ENCODE results near the gene LMO4.

The LMO4 gene

DNA sequence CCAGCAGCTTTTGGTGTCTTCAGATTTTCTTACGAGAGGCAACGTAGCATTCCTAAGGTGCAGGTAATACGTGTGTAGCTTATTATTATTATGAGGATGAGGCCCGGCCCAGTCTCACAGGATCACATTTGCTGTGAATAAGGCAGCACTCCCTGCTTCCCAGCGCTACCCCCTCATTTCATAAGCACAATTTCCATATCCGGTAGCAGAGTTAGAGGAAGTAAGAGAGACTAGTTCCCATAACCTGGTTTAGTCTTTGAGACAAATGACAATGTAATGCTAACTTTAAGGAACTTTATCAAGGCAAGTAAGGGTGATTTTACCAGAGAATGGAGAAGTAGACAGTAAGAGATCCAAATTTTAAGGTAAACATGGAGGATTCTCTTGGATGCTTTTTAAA, 14.6 kb upstream of the LMO4 start:
- H3K9ac ChIP-seq (ENCODE audit: low read length) = no peak overlapping the region
- H3K27me3 ChIP-seq (ENCODE audit: insufficient read depth, low read length) = no peaks in the 10 kb centered on the region
- H3K79me2 ChIP-seq (ENCODE audit: insufficient read depth, low read length) = no peaks in the 10 kb centered on the region
- no peak overlapping the region for H3K4me2 ChIP-seq (ENCODE audit: low read length)
- no peaks in the 10 kb centered on the region for H3K4me1 ChIP-seq (ENCODE audit: insufficient read depth, low read length, severe bottlenecking)
- H3K4me3 ChIP-seq (ENCODE audit: low read depth, low read length, poor library complexity, severe bottlenecking) = no peak overlapping the region
- no peak overlapping the region for H3K27ac ChIP-seq (ENCODE audit: low read depth, low read length, poor library complexity, severe bottlenecking)
- no peak for TF ChIP-seq EZH2 (IDR thresholded peaks at IDR 0.05; ENCODE audit: borderline replicate concordance, low read length)
- TF ChIP-seq, protein P1, sequence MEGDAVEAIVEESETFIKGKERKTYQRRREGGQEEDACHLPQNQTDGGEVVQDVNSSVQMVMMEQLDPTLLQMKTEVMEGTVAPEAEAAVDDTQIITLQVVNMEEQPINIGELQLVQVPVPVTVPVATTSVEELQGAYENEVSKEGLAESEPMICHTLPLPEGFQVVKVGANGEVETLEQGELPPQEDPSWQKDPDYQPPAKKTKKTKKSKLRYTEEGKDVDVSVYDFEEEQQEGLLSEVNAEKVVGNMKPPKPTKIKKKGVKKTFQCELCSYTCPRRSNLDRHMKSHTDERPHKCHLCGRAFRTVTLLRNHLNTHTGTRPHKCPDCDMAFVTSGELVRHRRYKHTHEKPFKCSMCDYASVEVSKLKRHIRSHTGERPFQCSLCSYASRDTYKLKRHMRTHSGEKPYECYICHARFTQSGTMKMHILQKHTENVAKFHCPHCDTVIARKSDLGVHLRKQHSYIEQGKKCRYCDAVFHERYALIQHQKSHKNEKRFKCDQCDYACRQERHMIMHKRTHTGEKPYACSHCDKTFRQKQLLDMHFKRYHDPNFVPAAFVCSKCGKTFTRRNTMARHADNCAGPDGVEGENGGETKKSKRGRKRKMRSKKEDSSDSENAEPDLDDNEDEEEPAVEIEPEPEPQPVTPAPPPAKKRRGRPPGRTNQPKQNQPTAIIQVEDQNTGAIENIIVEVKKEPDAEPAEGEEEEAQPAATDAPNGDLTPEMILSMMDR (IDR thresholded peaks at IDR 0.05; ENCODE audit: low read length) = no peak
- H4K20me1 ChIP-seq (ENCODE audit: insufficient read depth, low read length) = no peaks in the 10 kb centered on the region
- no peak overlapping the region for H2AFZ ChIP-seq (ENCODE audit: low read length)
- H3F3A ChIP-seq (ENCODE audit: insufficient read depth, low read length) = no peaks in the 10 kb centered on the region
- no peaks in the 10 kb centered on the region; the same call in 1 of the 2 replicates for H3K9me3 ChIP-seq (ENCODE audit: low read length)
- H3K9me2 ChIP-seq (ENCODE audit: low read depth, low read length) = no peaks in the 10 kb centered on the region
- no peaks in the 10 kb centered on the region for H3K36me3 ChIP-seq (ENCODE audit: insufficient read depth, low read length)

DNA sequence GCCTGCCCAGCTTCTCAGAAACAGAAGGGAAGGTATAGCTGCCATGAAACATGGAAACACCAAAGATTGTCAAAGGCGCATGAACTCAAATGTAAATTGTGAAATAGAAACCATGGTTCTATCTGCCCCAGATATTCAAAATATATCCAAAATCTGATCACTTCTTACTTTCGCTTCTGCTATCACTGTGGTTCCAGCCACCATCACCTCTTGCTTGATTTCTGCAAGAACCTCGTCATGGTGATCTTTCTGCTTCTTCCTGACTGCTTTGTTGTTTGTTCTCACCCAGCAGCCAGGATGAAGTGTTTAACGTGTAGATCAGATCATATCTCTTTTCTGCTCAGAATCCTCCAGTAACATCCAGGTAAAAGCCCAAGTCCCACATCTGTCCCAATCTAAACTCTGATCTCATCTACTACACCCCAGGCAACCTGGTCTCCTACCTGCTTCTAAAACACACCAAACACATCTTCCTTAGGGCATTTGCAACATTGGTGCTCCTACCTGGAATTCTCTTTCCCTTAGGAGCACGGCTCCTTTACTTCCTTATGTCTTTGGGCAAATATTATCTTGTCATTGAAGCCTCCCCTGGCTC, 10.5 kb upstream of the LMO4 start:
- no peak overlapping the region for H3K9ac ChIP-seq (ENCODE audit: low read length)
- no peaks in the 10 kb centered on the region for H3K79me2 ChIP-seq (ENCODE audit: insufficient read depth, low read length)
- no peak overlapping the region for H2AFZ ChIP-seq (ENCODE audit: low read length)
- no peaks in the 10 kb centered on the region for H3K27me3 ChIP-seq (ENCODE audit: insufficient read depth, low read length)
- no peak overlapping the region for H3K27ac ChIP-seq (ENCODE audit: low read depth, low read length, poor library complexity, severe bottlenecking)
- H4K20me1 ChIP-seq (ENCODE audit: insufficient read depth, low read length) = no peaks in the 10 kb centered on the region
- no peaks in the 10 kb centered on the region for H3K9me2 ChIP-seq (ENCODE audit: low read depth, low read length)
- H3K4me3 ChIP-seq (ENCODE audit: low read depth, low read length, poor library complexity, severe bottlenecking) = no peak overlapping the region
- H3F3A ChIP-seq (ENCODE audit: insufficient read depth, low read length) = no peaks in the 10 kb centered on the region
- H3K4me1 ChIP-seq (ENCODE audit: insufficient read depth, low read length, severe bottlenecking) = no peaks in the 10 kb centered on the region
- TF ChIP-seq, protein P1 (IDR thresholded peaks at IDR 0.05; ENCODE audit: low read length) = no peak
- no peak for TF ChIP-seq EZH2 (IDR thresholded peaks at IDR 0.05; ENCODE audit: borderline replicate concordance, low read length)
- H3K9me3 ChIP-seq (ENCODE audit: low read length) = no peaks in the 10 kb centered on the region; the same call in 1 of the 2 replicates
- H3K4me2 ChIP-seq (ENCODE audit: low read length) = no peak overlapping the region
- no peaks in the 10 kb centered on the region for H3K36me3 ChIP-seq (ENCODE audit: insufficient read depth, low read length)

DNA sequence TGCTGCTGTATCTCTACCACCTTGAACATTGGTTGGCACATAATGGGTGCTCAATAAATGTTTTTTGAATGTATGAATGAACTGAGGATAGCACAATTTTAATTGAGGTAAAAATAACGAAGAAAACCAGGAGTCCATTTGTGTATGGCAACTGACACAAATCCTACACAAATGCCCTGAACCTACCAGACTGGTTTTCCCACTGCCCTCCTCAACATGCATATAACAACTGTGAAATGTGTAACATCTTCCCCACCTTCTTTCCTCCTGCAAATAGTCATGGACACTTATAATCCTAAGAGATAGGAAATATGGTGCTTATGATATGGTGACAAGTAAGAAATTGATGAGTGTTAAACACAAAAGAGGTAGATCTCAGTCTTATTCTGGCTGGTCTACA, 9.9 kb upstream of the LMO4 start:
- Histone ChIP-seq H4K20me1 (ENCODE audit: insufficient read depth, low read length) (no peaks in the 10 kb centered on the region), H3F3A (ENCODE audit: insufficient read depth, low read length) (no peaks in the 10 kb centered on the region), H3K79me2 (ENCODE audit: insufficient read depth, low read length) (no peaks in the 10 kb centered on the region), H3K27ac (ENCODE audit: low read depth, low read length, poor library complexity, severe bottlenecking) (no peak overlapping the region), H3K9me2 (ENCODE audit: low read depth, low read length) (no peaks in the 10 kb centered on the region), H3K4me3 (ENCODE audit: low read depth, low read length, poor library complexity, severe bottlenecking) (no peak overlapping the region), H3K27me3 (ENCODE audit: insufficient read depth, low read length) (no peaks in the 10 kb centered on the region), H3K36me3 (ENCODE audit: insufficient read depth, low read length) (no peaks in the 10 kb centered on the region), H3K9ac (ENCODE audit: low read length) (no peak overlapping the region), H3K9me3 (ENCODE audit: low read length) (no peaks in the 10 kb centered on the region), H2AFZ (ENCODE audit: low read length) (no peak overlapping the region), H3K4me1 (ENCODE audit: insufficient read depth, low read length, severe bottlenecking) (no peaks in the 10 kb centered on the region), H3K4me2 (ENCODE audit: low read length) (no peak overlapping the region)
- no peak for TF ChIP-seq EZH2 (IDR thresholded peaks at IDR 0.05; ENCODE audit: borderline replicate concordance, low read length)
